Measurements from ENCODE around the gene IGF2R. TPM values are rescaled to one million over a fixed set of nuclear protein-coding genes. Genes with fewer than 3 reads are reported as not detected.

The IGF2R gene
- total and polyA plus RNA-seq, 2 of the 13 experiments (the other 11 are each of a cell fraction or from before 2014, with no cell fraction given), result 38.3 to 70.0 TPM

DNA sequence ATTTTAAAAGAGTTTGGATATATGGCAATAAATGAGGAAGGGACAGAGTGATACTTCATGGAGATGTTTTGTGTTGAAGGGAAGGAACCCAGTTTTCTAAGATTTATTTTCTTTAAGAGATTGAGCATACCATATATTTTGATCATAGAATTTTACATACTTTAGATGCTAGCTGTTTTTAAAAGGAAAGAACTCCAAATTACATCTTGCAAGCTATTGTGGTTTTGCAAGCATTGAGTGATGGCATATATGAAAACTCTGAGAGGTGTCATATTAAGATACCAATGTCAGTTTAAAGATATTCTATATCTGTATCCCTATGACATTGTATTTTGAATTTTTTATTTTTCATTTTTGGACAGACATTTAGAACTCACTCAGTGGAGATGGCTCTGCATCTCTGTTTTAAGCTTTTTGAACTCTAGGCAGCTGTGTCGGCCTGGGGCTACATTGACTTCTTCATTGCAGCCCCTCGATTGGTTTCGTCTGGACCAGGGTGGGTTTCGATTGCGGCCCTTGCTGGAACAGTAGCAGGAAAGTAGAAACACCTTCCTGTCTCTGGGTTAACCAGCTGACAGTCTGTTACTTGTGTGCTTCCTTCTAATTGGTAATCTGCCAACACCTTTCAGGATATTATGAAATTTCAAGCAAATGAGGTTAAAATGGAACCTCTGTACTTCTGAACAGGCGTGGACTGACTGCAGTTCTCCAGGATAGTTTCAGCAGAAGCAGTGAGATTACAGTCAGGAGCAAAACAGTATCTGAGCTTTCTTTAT, 14.0 kb downstream of the IGF2R start (continued):
- TF ChIP-seq, protein P1, sequence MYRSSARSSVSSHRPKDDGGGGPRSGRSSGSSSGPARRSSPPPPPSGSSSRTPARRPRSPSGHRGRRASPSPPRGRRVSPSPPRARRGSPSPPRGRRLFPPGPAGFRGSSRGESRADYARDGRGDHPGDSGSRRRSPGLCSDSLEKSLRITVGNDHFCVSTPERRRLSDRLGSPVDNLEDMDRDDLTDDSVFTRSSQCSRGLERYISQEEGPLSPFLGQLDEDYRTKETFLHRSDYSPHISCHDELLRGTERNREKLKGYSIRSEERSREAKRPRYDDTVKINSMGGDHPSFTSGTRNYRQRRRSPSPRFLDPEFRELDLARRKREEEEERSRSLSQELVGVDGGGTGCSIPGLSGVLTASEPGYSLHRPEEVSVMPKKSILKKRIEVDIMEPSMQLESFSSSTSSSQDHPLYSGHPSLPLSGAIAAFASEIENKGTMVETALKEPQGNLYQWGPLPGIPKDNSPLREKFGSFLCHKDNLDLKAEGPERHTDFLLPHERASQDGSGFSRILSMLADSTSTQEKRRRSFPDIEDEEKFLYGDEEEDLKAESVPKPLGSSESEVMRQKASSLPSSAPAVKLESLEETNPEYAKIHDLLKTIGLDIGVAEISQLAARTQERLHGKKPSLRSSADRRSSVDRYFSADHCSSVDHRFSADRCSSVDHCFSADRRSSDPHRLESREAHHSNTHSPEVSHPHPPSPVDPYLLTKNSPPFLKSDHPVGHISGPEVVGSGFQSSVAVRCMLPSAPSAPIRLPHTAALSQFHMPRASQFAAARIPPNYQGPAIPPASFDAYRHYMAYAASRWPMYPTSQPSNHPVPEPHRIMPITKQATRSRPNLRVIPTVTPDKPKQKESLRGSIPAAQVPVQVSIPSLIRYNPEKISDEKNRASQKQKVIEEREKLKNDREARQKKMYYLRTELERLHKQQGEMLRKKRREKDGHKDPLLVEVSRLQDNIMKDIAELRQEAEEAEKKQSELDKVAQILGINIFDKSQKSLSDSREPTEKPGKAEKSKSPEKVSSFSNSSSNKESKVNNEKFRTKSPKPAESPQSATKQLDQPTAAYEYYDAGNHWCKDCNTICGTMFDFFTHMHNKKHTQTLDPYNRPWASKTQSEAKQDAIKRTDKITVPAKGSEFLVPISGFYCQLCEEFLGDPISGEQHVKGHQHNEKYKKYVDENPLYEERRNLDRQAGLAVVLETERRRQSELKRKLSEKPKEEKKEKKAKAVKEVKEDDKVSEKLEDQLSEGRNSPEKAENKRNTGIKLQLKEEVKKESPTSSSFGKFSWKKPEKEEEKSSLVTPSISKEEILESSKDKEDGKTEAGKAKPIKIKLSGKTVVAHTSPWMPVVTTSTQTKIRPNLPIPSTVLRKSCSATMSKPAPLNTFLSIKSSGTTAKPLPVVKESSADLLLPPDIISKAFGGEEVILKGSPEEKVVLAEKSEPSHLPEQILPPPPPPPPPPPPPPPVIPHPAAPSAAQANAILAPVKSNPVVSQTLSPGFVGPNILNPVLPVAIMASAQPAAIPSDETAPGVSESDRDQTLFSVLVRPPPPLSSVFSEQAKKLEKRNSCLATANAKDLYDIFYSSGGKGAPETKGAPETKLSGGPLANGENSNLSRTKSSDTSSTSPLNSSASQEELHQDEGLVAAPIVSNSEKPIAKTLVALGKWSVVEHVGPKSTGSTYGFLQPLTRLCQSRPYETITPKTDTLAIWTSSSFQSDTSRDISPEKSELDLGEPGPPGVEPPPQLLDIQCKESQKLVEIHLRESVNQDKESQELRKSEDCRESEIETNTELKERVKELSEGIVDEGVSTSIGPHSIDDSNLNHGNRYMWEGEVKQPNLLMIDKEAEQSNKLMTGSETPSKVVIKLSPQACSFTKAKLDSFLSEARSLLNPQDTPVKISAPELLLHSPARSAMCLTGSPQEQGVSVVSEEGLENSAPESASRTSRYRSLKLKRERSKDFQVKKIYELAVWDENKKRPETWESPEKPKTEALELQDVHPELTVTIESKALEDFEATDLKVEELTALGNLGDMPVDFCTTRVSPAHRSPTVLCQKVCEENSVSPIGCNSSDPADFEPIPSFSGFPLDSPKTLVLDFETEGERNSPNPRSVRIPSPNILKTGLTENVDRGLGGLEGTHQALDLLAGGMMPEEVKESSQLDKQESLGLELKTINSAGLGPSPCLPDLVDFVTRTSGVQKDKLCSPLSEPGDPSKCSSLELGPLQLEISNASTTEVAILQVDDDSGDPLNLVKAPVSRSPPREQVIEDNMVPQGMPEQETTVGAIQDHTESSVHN (CRISPR knock-in tag; IDR thresholded peaks at IDR 0.05), result no peak

GRCh38 chr6:159983641-159984080, 14.8 kb downstream of the IGF2R start:
- H3K4me1 ChIP-seq (ENCODE audit: insufficient read depth, low read length), result peaks cover 88% of the 10 kb centered on the region

More at GRCh38 chr6:159983641-159984080, 14.8 kb downstream of the IGF2R start:
- H3K9me3 ChIP-seq (ENCODE audit: low read length), result no peaks in the 10 kb centered on the region
- no peak overlapping the region for H3K9ac ChIP-seq (ENCODE audit: insufficient read depth, low read depth, low read length)
- BruUV-seq (replicated peaks), result no TSS peak
- CTCF ChIA-PET (ENCODE audit: low intra/inter-chr PET ratio, low total read pairs), result no interaction called here
- in situ Hi-C loops (cut with HindIII; ENCODE audit: extremely low pct_ligation_motif_present, low pct_unique_long_range_greater_than_20kb) (no loop called here), intact Hi-C loops (cut with micrococcal nuclease; ENCODE audit: unreplicated experiment) (loop anchor here (5.0 kb wide), 1 partner anchor 59 kb away; no protein-coding TSS in a partner anchor)
- H3K27ac ChIP-seq (ENCODE audit: extremely low read length, insufficient read depth, low read length), result no peak overlapping the region
- ATAC-seq, result no peak
- POLR2A ChIA-PET, result interaction anchor here (1.0 kb wide), 1 partner anchor 10 kb away, joined by 3 read pairs; no protein-coding TSS in a partner anchor
- H3K4me2 ChIP-seq (ENCODE audit: low read depth, low read length), result no peak overlapping the region
- no peaks in the 10 kb centered on the region for H3K27me3 ChIP-seq (ENCODE audit: control insufficient read depth in 1 of 2, insufficient read depth in 2 of 2, low read length in 2 of 2)
- H3K4me3 ChIP-seq (replicated peaks in 1 of 3; ENCODE audit: insufficient read depth in 1 of 3, low read depth in 2 of 3, low read length in 3 of 3), result no peak overlapping the region
- no peak for DNase-seq (ENCODE audit: low spot score)
- no peak for FAIRE-seq
- 77% methylated on average over 2 of the region's 2 CpGs for WGBS (ENCODE audit: low lambda C conversion rate)
- no peak overlapping the region for H2AFZ ChIP-seq (ENCODE audit: low read length)
- peaks cover 94% of the 10 kb centered on the region for H3K79me2 ChIP-seq (ENCODE audit: insufficient read depth, low read length)
- peaks cover 62% of the 10 kb centered on the region for H4K20me1 ChIP-seq (ENCODE audit: insufficient read depth, low read length)
- TF ChIP-seq NR2F6 (IDR thresholded peaks at IDR 0.05), result no peak
- no peak for TF ChIP-seq NR2F6 (CRISPR knock-in tag; IDR thresholded peaks at IDR 0.05)
- TF ChIP-seq, protein P2, sequence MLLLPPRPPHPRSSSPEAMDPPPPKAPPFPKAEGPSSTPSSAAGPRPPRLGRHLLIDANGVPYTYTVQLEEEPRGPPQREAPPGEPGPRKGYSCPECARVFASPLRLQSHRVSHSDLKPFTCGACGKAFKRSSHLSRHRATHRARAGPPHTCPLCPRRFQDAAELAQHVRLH (CRISPR knock-in tag; IDR thresholded peaks at IDR 0.05; ENCODE audit: borderline replicate concordance, low read depth), result no peak
- no peak for TF ChIP-seq ZBTB42 (CRISPR knock-in tag; IDR thresholded peaks at IDR 0.05)
- no peak for TF ChIP-seq SMARCC2 (IDR thresholded peaks at IDR 0.05)
- no peak for TF ChIP-seq ZNF484 (CRISPR knock-in tag; IDR thresholded peaks at IDR 0.05; ENCODE audit: borderline replicate concordance, low read depth)
- TF ChIP-seq, protein P3, sequence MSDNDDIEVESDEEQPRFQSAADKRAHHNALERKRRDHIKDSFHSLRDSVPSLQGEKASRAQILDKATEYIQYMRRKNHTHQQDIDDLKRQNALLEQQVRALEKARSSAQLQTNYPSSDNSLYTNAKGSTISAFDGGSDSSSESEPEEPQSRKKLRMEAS (IDR thresholded peaks at IDR 0.05), result no peak
- no peak for TF ChIP-seq ZNF713 (CRISPR knock-in tag; IDR thresholded peaks at IDR 0.05)
- no peak for TF ChIP-seq NFYB (CRISPR knock-in tag; IDR thresholded peaks at IDR 0.05)
- no peak for TF ChIP-seq ZNF343 (CRISPR knock-in tag; IDR thresholded peaks at IDR 0.05)
- TF ChIP-seq ZNF883 (CRISPR knock-in tag; IDR thresholded peaks at IDR 0.05; ENCODE audit: not compliant biosample characterization), result no peak
- TF ChIP-seq, protein P4, sequence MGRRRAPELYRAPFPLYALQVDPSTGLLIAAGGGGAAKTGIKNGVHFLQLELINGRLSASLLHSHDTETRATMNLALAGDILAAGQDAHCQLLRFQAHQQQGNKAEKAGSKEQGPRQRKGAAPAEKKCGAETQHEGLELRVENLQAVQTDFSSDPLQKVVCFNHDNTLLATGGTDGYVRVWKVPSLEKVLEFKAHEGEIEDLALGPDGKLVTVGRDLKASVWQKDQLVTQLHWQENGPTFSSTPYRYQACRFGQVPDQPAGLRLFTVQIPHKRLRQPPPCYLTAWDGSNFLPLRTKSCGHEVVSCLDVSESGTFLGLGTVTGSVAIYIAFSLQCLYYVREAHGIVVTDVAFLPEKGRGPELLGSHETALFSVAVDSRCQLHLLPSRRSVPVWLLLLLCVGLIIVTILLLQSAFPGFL (CRISPR knock-in tag; IDR thresholded peaks at IDR 0.05), result no peak
- no peaks in the 10 kb centered on the region for H3K36me3 ChIP-seq (replicated peaks in 1 of 2; ENCODE audit: control insufficient read depth in 1 of 2, insufficient read depth in 2 of 2, low read length in 2 of 2)

Data from HepG2 (cell line).